Superior temporal gyrus (tissue), 1 donor: ENCODE measurements around the gene CLCA4.
"Not testable (repeated sequence)": the region's sequence is repeated elsewhere in the genome, so short reads cannot be mapped to it uniquely, and the experiment has no call there.

Experiments
- DNase-seq: peaks from one replicate; pipeline ENCODE4 v3.0.0-alpha.2; 2016; ENCODE audit errors: extremely low spot score

The CLCA4 gene

DNA sequence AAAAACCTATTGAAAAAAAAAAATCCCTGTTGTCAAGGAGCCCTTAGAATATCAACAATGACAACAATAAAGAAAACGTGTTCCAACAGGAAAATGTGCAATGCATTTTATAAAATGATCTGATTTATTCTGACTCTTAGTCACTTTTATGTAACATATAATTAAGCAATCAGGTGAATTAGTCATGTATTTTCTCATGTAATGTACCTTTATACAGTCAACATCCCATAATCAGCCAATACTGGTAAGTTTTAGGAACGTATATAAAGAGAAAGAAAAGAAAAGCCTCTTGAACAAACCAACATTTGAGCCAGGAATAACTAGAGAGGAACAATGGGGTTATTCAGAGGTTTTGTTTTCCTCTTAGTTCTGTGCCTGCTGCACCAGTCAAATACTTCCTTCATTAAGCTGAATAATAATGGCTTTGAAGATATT is at the start of gene CLCA4:
Gene CLCA4 (plus strand): TSS at position 292 of the 435 bp plus-strand sequence. CDS start 42 bp downstream, at position 334.
- peak; percentile 94 for DNase-seq

DNA sequence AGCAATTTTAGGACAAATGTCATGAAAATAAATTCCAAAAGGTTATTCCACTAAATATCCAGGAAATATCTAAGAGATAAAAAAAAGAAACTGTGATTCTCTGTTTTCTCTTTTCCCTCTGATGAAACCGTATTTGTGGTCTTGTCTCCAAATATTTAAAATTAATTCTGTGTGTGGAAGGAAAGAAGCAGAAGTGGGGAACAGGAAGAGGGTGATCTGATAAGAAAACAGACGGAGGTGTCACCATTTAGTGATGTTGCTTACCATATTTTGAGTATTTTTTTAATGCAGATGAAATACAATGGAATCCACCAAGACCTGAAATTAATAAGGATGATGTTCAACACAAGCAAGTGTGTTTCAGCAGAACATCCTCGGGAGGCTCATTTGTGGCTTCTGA is 48.6 kb upstream of the CLCA4 start:
- no peak for DNase-seq

- peak; percentile 72 for DNase-seq
Measured at GRCh38 chr1:86499987-86500593, 46.8 kb upstream of the CLCA4 start.

- peak; percentile 48 for DNase-seq
Measured at GRCh38 chr1:86500714-86501113, 46.2 kb upstream of the CLCA4 start.

DNA sequence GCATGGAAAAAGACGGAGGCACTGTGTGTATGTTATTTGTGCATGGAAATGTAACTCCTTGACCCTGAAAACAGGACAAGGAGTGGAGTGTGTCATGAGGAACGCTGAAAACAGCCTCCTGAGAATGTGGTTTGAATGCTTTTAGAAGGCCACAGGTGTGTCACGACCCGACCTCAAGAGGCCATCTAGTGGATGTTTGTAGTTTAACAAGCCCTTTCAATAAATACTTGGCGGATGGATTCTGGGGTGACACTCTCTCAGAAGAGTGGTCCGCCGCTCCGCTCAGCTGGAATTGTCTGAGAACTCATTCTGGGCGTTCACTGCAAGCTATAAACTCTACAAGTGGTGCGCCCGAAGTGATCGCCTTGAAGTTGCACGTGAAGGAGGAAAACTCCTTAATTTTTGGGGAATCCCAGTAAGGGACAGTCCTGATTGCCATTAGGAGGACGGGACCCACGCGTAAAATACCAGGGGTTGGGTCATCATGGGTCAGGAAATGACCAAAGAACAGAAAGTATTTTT is 44.7 kb upstream of the CLCA4 start:
- not testable (repeated sequence) for DNase-seq

GRCh38 chr1:86502721-86503405 is 44.0 kb upstream of the CLCA4 start:
- no peak for DNase-seq

DNA sequence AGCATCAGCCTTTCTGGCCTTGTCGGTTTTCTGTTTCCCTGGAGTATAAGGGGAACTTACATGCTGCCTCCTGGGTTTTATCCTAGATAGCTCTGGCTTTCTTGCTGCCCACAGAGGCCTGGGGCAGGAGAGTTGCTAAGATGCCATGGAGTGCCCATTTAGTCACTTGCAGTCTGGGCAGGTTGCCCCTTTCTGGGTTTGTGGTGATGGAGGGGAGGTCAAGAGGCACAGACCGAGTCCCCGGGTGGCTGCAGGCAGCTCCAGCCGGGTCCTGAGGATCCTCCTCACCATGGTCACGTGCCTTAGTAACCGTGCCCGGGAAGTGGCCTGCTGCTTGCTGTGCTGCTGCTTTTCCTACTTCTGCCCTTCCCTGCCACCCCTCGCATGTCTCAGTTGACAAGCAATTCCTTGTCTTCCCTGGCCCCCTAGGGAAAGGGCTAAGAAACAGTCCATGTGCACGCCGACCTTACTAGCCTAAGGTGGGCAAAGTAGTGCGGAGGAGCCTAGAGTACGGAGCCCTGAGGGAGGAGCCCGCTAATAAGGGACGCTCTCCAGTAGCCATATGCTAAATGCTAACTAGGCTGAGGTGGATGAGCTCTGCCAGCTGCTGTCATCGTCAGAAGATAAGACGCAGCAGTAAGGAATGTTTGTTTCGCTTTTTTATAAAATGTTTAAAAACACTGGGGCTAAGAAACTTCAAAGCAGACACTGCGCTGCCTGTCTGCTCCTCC is 43.3 kb upstream of the CLCA4 start:
- DNase-seq, result no peak

DNA sequence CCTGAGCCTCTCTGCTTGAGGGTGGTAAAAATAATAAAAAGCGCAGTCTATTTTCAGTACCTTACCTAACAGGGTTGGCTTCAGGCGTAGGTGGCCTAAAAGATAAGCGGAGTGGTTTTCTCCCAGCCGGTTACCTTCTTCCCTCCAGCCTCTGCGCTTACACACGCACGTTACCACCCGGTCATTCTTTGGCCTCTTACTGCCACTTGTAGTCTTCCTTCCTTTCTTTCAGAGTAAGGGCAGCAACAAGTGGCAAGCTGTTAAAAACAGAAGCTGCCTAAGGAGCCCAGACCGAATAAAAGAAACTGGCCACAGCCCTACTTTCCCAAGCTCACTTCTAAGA is 42.8 kb upstream of the CLCA4 start:
- DNase-seq, result no peak

DNA sequence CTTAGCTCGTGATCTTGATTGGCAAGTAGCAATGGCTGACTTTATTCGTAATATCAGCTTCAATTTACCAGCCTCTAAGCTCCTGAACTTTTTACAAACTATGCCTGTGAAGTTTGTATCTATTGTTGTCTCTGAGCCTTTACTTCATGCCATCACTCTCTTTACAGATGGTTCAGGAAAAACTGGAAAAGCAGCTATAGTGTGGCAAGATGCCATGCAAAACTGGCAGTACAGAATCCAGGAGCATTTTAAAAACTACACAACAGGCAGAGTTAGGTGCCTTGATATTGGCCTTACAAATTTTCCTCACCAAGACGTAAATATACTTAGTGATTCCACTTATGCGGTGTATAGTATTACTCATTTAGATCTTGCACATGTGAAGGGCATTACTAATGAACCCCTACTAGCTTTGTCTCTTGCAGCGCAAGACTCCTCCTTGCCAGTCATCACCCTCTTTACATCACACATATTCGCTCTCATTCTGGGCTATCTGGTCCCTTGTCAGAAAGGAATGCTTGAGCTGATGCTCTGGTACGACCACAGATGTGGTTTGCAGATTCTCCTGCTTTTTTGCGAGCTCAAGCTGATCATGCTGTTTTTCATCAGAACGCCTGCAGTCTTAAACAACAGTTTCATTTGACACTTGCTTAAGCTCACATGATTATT is 41.8 kb upstream of the CLCA4 start:
- DNase-seq, result no peak

DNA sequence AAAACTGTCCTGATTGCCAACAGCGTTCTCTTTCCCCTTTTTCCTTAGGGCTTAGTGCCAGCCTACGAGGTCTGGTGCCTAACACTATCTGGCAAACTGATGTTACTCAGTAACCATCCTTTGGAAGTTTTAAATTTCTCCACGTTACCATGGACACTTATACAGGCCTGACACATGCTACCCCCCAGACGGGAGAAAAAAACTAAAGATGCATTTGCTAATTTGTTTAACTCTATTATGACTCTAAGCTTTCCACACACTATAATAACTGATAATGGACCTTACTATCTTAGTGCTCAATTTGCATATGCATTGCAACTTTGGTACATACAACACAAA is 41.3 kb upstream of the CLCA4 start:
- DNase-seq, result no peak

GRCh38 chr1:86507935-86508582 is 38.8 kb upstream of the CLCA4 start:
- DNase-seq, result no peak

DNA sequence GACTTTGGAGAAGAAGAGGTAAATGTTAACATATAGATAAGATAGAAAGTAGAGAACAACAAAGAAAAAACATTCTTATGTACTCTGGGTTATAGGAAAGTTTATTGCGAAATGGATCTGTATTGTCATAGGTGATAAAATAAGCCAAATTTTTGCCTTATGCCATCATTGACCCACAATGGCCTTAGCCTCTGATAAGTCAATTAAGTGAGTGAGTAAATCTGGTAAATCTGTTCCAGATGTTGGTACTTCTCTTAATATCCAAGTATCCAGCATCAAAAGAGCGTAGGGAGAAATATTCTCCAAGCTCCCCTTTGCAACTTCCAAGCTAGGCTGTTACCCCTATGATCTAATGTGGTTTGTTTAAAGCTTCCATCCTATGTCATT is 38.3 kb upstream of the CLCA4 start:
- no peak for DNase-seq

DNA sequence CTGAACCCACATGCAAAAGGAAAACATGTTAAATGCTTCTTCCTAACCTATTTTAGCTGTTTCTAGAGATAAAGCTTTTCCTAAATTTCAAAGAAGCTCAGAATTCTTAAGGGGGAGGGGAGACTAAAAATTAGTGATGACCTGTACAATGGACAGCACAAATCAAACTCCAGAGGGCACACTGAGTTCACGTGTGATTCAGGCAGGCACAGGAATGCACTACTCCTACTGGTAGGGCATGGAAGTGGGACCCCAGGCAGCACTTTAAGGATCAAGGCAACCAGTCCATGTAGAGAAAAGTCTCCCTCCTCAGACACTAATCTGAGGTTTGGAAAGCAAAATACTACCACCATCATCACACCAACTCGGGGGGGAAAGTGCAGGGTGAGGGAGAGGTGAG is 31.3 kb upstream of the CLCA4 start:
- DNase-seq, result peak; percentile 69

GRCh38 chr1:86516335-86516734 is 30.5 kb upstream of the CLCA4 start:
- no peak for DNase-seq

- no peak for DNase-seq
Measured at GRCh38 chr1:86517336-86517735, 29.5 kb upstream of the CLCA4 start.

DNA sequence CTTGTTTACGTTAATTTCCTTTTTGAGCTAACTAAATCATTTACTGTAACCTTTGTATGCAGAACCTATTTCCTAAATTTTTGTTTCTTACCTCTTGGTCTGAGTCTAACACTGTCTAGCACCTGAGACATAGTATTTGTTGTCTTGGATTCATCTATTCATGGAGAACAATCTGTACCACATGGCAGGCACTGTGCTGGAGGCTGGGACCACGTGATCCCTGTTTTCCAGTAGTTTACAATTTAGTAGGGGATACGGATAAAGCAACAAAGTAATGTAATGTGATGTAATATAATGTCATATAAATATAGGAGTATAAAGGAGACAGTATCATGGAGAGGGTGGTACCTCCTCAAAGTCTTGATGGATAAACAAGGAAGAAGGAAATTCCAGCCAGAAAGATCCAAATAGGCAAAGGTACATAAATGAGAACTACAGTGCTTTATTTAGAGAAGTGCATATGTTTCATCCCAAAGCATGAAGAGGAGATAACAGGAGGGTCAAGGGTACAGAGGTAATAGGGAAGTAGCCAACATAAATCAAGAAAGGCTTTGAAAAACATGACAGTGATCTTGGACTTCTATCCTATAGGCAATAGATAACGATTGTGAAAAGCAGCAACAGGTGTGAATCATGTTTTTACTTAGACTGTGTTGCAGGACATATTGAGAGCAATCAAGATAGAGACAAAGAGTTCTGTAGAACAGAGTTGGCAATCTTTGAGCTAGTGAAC is 25.9 kb upstream of the CLCA4 start:
- DNase-seq, result no peak

DNA sequence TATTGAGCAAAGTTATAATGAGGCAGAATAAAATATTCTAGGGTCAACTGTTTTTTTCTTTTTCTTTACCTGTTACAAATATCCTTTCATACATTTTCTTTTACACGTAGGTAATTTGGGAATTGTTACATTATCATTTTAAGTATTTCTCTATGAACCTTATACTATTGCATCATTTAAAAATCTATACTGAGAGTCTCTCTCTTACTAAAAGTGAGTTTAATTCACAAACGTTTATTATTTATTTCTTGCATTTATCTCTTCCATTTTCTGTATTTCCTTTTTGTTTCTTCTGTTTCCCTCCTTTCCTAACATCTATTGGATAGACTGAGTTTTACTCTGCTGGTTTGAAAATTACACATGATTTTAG is 25.4 kb upstream of the CLCA4 start:
- no peak for DNase-seq

DNA sequence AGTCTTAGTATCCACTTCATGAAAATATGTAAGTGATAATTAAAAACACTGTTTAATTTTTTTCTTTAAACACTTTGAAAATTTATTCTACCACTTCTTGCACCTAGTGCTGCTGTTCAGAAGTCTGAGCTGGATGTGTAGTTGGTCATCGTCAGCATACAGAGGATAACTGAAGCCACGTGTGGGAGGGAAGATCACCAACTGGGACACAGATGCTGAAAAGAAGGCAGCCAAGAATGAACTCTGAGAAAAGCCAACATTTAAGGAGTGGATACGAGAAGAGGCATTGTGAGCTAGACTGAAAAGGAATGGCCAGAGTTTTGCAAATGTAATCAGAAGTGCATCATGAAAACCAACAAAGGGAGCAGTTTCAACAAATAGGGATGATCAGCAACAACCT is 24.6 kb upstream of the CLCA4 start:
- no peak for DNase-seq

GRCh38 chr1:86523670-86524354 is 23.1 kb upstream of the CLCA4 start:
- DNase-seq, result no peak

- no peak for DNase-seq
Measured at GRCh38 chr1:86527306-86527705, 19.6 kb upstream of the CLCA4 start.
